HCT116 (cell line): Measurements from ENCODE around the gene IFNW1. TPM values are rescaled to one million over a fixed set of nuclear protein-coding genes. Genes with fewer than 3 reads are reported as not detected.
"Not testable (repeated sequence)": the region's sequence is repeated elsewhere in the genome, so short reads cannot be mapped to it uniquely, and the experiment has no call there.

ENCODE experiments used
- ATAC-seq: fragments of 200-7000 bp; cut with Tn5 transposase; 2 replicates; pipeline ENCODE4 v1.9.1; 2020; ENCODE audit warnings: mild to moderate bottlenecking, moderate library complexity
- BruUV-seq: library from RNA; stranded (reverse); fragments of 400-500 nt; replicated peaks from 2 replicates; lab custom pipeline; 2021; lab: Mats Ljungman, UMichigan
- CTCF ChIA-PET: fragments of 300-600 bp; sonication (Branson Sonifier 250); formaldehyde crosslinking; loops from one replicate; lab custom pipeline; 2021; ENCODE audit warnings: antibody characterized with exemption; lab: Charles Lee
- POLR2A ChIA-PET: fragments of 300-600, 350-600 bp; sonication (Branson Sonifier 250); formaldehyde crosslinking; loops from one replicate; lab custom pipeline; 2021; ENCODE audit warnings: antibody characterized with exemption; lab: Charles Lee
- RAD21 ChIA-PET, 2 experiments: fragments of 300-600 bp; sonication (Branson Sonifier 250); formaldehyde crosslinking; loops; one replicate each; lab custom pipeline; 2023; ENCODE audit warnings: low total read pairs in 2 of 2; ENCODE audit not compliant: uncharacterized antibody in 2 of 2, unreplicated experiment in 2 of 2, low non-redundant PET in 1 of 2; lab: Charles Lee
- DNase-seq: peaks from one replicate; pipeline ENCODE4 v3.0.0-alpha.2; 2010; ENCODE audit warnings: low read depth, low spot score
- H2AFZ ChIP-seq: fragments of 200-600 bp; shearing (Covaris generic), sonication (generic); 2 replicates; pipeline ENCODE4 v1.6.1; 2017; ENCODE audit warnings: low read depth, mixed run types, mixed read lengths, antibody characterized with exemption, low read length; ENCODE audit not compliant: poor library complexity, severe bottlenecking
- H3K27ac ChIP-seq: 2 replicates; pipeline ENCODE4 v1.5.1; 2012; ENCODE audit warnings: low read depth, low read length
- H3K27me3 ChIP-seq: fragments of 200-600 bp; sonication (generic); 2 replicates; pipeline ENCODE4 v1.6.1; 2016; ENCODE audit warnings: mixed run types, low read length, mixed read lengths; ENCODE audit not compliant: insufficient read depth
- H3K36me3 ChIP-seq, 2 experiments: fragments of 200-500 bp in 1 of 2; fragments of 200-600 bp in 1 of 2; sonication (Bioruptor generic) in 1 of 2; sonication (generic) in 1 of 2; 2 replicates each; pipeline versions ENCODE4 v1.5.1 to v1.6.1; 2014 to 2016; ENCODE audit warnings: low read length in 2 of 2, inconsistent platforms in 1 of 2, mixed read lengths in 1 of 2, mixed run types in 1 of 2; ENCODE audit not compliant: insufficient read depth in 2 of 2, control insufficient read depth in 1 of 2
- H3K4me1 ChIP-seq, 2 experiments: fragments of 200-600 bp in 1 of 2; sonication (generic) in 1 of 2; 2 replicates each; pipeline versions ENCODE4 v1.5.1 to v1.6.1; 2012 to 2017; ENCODE audit warnings: low read length in 2 of 2, inconsistent platforms in 1 of 2, mild to moderate bottlenecking in 1 of 2, mixed read lengths in 1 of 2, mixed run types in 1 of 2, moderate library complexity in 1 of 2; ENCODE audit not compliant: insufficient read depth in 2 of 2, control insufficient read depth in 1 of 2
- H3K4me2 ChIP-seq: fragments of 200-600 bp; sonication (generic); 2 replicates; pipeline ENCODE4 v1.6.1; 2017; ENCODE audit warnings: mixed run types, low read length, mixed read lengths
- H3K4me3 ChIP-seq, 2 experiments: fragments of 200-600 bp in 1 of 2; sonication (generic) in 1 of 2; replicated peaks in 1 of 2; 2 replicates each; pipeline ENCODE4 v1.5.1; 2011 to 2016; ENCODE audit warnings: low read length in 2 of 2, control low read depth in 1 of 2, low read depth in 1 of 2, mild to moderate bottlenecking in 1 of 2, mixed read lengths in 1 of 2, mixed run types in 1 of 2
- H3K79me2 ChIP-seq: fragments of 200-600 bp; sonication (generic); 2 replicates; pipeline ENCODE4 v1.6.1; 2017; ENCODE audit warnings: mild to moderate bottlenecking, mixed run types, low read length, moderate library complexity, mixed read lengths; ENCODE audit not compliant: insufficient read depth
- H3K9ac ChIP-seq: fragments of 200-600 bp; sonication (generic); 2 replicates; pipeline ENCODE4 v1.6.1; 2016; ENCODE audit warnings: low read length, mixed read lengths
- H3K9me2 ChIP-seq: fragments of 200-600 bp; sonication (generic), shearing (Covaris generic); 2 replicates; pipeline ENCODE4 v1.6.1; 2017; ENCODE audit warnings: mixed run types, mild to moderate bottlenecking, moderate library complexity; ENCODE audit not compliant: insufficient read depth
- H3K9me3 ChIP-seq, 2 experiments: fragments of 200-500 bp in 1 of 2; fragments of 200-600 bp in 1 of 2; sonication (Bioruptor generic) in 1 of 2; sonication (generic) in 1 of 2; 2 replicates each; pipeline ENCODE4 v1.6.1; 2014 to 2017; ENCODE audit warnings: low read length in 2 of 2, mixed read lengths in 2 of 2, inconsistent platforms in 1 of 2, low read depth in 1 of 2, mild to moderate bottlenecking in 1 of 2, mixed run types in 1 of 2, moderate library complexity in 1 of 2; ENCODE audit not compliant: control insufficient read depth in 1 of 2, insufficient read depth in 1 of 2
- H4K20me1 ChIP-seq: fragments of 200-600 bp; sonication (generic), shearing (Covaris generic); 2 replicates; pipeline ENCODE4 v1.6.1; 2017; ENCODE audit warnings: mixed run types, mild to moderate bottlenecking, moderate library complexity; ENCODE audit not compliant: insufficient read depth
- EZH2 ChIP-seq: fragments of 200-600 bp; sonication (generic); IDR thresholded peaks from 2 replicates; pipeline ENCODE4 v1.6.1; 2017; ENCODE audit warnings: antibody characterized with exemption, mixed run types
- POLR2A ChIP-seq: IDR thresholded peaks from 2 replicates; pipeline ENCODE4 v1.7.0; 2011; ENCODE audit warnings: borderline replicate concordance; ENCODE audit not compliant: insufficient read depth, insufficient read length; ENCODE audit errors: extremely low read depth
- YY1 ChIP-seq: IDR thresholded peaks from 2 replicates; pipeline ENCODE4 v1.6.1; 2011; ENCODE audit warnings: low read length, low read depth, moderate library complexity, mild to moderate bottlenecking; ENCODE audit not compliant: insufficient replicate concordance; ENCODE audit errors: extremely low read depth
- intact Hi-C: fragments of 100-400 bp; cut with micrococcal nuclease; formaldehyde crosslinking; loops from 2 replicates; pipeline ENCODE4 v1.10.0; 2022
- total RNA-seq: library from RNA; stranded (reverse); gene quantifications from one replicate; pipeline ENCODE4 v1.2.1, GENCODE V29; 2021; ENCODE audit not compliant: unreplicated experiment
- TF ChIP-seq, protein P1 (sequence below): IDR thresholded peaks from 2 replicates; pipeline ENCODE4 v1.6.1; 2012; ENCODE audit warnings: low read depth

The IFNW1 gene
- total RNA-seq, 1 experiment from 2014 or later = not detected

DNA sequence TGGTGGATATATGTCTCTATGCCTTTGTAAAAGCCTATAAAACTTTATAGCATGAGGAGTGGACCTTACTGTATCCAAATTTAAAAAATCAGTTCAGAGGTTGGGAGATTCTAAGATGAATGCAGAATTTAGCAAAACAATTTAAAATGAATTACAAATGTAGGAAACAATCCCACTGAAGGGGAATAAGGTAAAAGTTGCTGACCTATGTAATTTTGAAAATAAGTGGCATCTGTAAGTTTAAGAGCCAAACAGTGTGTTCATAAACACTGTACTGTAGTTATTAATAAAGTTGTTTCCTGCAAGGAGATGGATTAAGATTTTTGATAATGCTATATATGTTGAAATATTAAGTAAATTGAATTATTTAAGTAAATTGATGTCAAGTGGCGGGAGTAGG lies 4.6 kb downstream of the IFNW1 start:
- POLR2A ChIA-PET = no interaction called here
- Histone ChIP-seq H4K20me1 (no peaks in the 10 kb centered on the region), H3K9ac (no peak overlapping the region), H3K4me3 (no peak overlapping the region), H2AFZ (no peak overlapping the region), H3K79me2 (no peaks in the 10 kb centered on the region), H3K27ac (no peak overlapping the region), H3K4me1 (no peaks in the 10 kb centered on the region), H3K27me3 (0 out of 2 replicates have a peak, but pooled peaks cover 3% of the 10 kb centered on the region), H3K9me2 (no peaks in the 10 kb centered on the region), H3K36me3 (no peaks in the 10 kb centered on the region), H3K4me2 (no peak overlapping the region), H3K9me3 (no peaks in the 10 kb centered on the region)
- intact Hi-C loops = no loop called here
- CTCF ChIA-PET = no interaction called here
- TF ChIP-seq, protein P1, sequence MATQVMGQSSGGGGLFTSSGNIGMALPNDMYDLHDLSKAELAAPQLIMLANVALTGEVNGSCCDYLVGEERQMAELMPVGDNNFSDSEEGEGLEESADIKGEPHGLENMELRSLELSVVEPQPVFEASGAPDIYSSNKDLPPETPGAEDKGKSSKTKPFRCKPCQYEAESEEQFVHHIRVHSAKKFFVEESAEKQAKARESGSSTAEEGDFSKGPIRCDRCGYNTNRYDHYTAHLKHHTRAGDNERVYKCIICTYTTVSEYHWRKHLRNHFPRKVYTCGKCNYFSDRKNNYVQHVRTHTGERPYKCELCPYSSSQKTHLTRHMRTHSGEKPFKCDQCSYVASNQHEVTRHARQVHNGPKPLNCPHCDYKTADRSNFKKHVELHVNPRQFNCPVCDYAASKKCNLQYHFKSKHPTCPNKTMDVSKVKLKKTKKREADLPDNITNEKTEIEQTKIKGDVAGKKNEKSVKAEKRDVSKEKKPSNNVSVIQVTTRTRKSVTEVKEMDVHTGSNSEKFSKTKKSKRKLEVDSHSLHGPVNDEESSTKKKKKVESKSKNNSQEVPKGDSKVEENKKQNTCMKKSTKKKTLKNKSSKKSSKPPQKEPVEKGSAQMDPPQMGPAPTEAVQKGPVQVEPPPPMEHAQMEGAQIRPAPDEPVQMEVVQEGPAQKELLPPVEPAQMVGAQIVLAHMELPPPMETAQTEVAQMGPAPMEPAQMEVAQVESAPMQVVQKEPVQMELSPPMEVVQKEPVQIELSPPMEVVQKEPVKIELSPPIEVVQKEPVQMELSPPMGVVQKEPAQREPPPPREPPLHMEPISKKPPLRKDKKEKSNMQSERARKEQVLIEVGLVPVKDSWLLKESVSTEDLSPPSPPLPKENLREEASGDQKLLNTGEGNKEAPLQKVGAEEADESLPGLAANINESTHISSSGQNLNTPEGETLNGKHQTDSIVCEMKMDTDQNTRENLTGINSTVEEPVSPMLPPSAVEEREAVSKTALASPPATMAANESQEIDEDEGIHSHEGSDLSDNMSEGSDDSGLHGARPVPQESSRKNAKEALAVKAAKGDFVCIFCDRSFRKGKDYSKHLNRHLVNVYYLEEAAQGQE = no peak
- TF ChIP-seq POLR2A (no peak), EZH2 (no peak)
- RAD21 ChIA-PET = no interaction called here
- BruUV-seq = no TSS peak
- DNase-seq = no peak
- no peak for ATAC-seq

DNA sequence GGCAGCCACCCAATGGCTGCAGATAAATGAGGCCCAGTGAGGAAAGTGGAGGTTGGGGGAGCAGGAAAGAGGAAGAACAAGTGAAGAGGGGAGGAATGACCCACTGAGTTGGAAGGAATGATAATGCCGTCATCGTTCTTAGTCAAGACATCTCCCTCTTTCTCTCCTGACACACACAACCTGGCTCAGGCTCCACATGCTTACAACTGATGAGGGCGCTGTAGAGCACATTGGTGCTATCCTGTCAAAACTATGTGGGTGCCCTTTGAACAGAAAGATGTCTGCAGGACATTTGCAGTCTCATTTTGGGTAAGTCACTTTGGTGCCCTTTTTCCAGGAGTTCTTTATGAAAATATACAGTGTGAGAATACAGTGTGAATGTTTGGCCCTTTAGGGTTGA lies 5.9 kb downstream of the IFNW1 start:
- POLR2A ChIA-PET = no interaction called here
- no TSS peak for BruUV-seq
- RAD21 ChIA-PET = no interaction called here

DNA sequence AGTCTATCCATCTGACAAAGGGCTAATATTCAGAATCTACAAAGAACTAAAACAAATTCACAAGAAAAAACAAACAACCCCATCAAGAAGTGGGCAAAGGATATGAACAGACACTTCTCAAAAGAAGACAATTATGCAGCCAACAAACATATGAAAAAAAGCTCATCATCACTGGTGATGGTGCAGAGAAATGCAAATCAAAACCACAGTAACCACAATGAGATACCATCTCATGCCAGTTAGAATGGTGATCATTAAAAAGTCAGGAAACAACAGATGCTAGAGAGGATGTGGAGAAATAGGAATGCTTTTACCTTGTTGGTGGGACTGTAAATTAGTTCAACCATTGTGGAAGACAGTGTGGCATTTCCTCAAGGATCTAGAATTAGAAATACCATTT lies 13.4 kb downstream of the IFNW1 start:
- POLR2A ChIA-PET, H3K9ac ChIP-seq, H3K4me1 ChIP-seq, H3K4me2 ChIP-seq, H3K79me2 ChIP-seq, H3K9me2 ChIP-seq, H3K4me3 ChIP-seq, H2AFZ ChIP-seq, CTCF ChIA-PET, ATAC-seq, H3K27ac ChIP-seq, H3K9me3 ChIP-seq, DNase-seq, H4K20me1 ChIP-seq, H3K27me3 ChIP-seq, BruUV-seq, RAD21 ChIA-PET, H3K36me3 ChIP-seq, intact Hi-C loops: not testable (repeated sequence)

More for the DNA sequence above, 5.9 kb downstream of the IFNW1 start:
- intact Hi-C loops = no loop called here
- no peaks in the 10 kb centered on the region for H3K36me3 ChIP-seq
- no peak overlapping the region for H3K4me3 ChIP-seq
- TF ChIP-seq YY1 = no peak
- H3K9ac ChIP-seq = no peak overlapping the region
- no peak overlapping the region for H3K27ac ChIP-seq
- no peaks in the 10 kb centered on the region for H3K4me1 ChIP-seq
- H3K9me2 ChIP-seq = no peaks in the 10 kb centered on the region
- no peaks in the 10 kb centered on the region for H3K79me2 ChIP-seq
- no peak overlapping the region for H3K4me2 ChIP-seq
- no peaks in the 10 kb centered on the region for H4K20me1 ChIP-seq
- H3K9me3 ChIP-seq = no peaks in the 10 kb centered on the region
- H3K27me3 ChIP-seq = 0 out of 2 replicates have a peak, but pooled peaks cover 3% of the 10 kb centered on the region
- CTCF ChIA-PET = no interaction called here
- no peak overlapping the region for H2AFZ ChIP-seq
- no peak for ATAC-seq
- DNase-seq = no peak
